Activated T-helper 1 cell treated with anti-CD3 and anti-CD28 coated beads, Interleukin-12 subunit alpha, Interleukin-12 subunit beta, Interleukin-2, Interleukin-4 antibody, amounts not matched to agents 30 ng/mL and 10 ng/mL and 1 ng/mL, durations not matched to agents 14 hours and 24 hours and 36 hours (primary cell): ENCODE data around the gene BABAM2. TPM values are rescaled to one million over a fixed set of nuclear protein-coding genes. Genes with fewer than 3 reads are reported as not detected.

Experiments
- DNase-seq: peaks from one replicate; pipeline ENCODE4 v3.0.0; 2021; ENCODE audit warnings: low spot score
- H3K27ac Mint-ChIP-seq: one replicate; pipeline ENCODE4 v1.8.0; 2021; ENCODE audit warnings: mild to moderate bottlenecking, mixed read lengths
- H3K27me3 Mint-ChIP-seq: one replicate; pipeline ENCODE4 v1.8.0; 2022; ENCODE audit warnings: mild to moderate bottlenecking, moderate library complexity, mixed read lengths; ENCODE audit not compliant: insufficient read depth
- H3K36me3 Mint-ChIP-seq: one replicate; pipeline ENCODE4 v1.8.0; 2021; ENCODE audit warnings: low read depth, mixed read lengths
- H3K4me1 Mint-ChIP-seq: one replicate; pipeline ENCODE4 v1.8.0; 2021; ENCODE audit warnings: low read depth, mixed read lengths
- H3K4me3 Mint-ChIP-seq: one replicate; pipeline ENCODE4 v1.8.0; 2021; ENCODE audit warnings: mild to moderate bottlenecking, moderate library complexity, mixed read lengths
- H3K9me3 Mint-ChIP-seq: one replicate; pipeline ENCODE4 v1.8.0; 2021; ENCODE audit warnings: mixed read lengths
- intact Hi-C: fragments of 100-400 bp; cut with micrococcal nuclease; formaldehyde crosslinking; loops from one replicate; pipeline ENCODE4 v1.15.1; 2024
- total RNA-seq: library from RNA; stranded (reverse); gene quantifications from 2 replicates; pipeline ENCODE4 v1.2.3, GENCODE V29; 2022

BABAM2 gene
- total RNA-seq, 1 donor from 2014 or later = 46.6 TPM

DNA sequence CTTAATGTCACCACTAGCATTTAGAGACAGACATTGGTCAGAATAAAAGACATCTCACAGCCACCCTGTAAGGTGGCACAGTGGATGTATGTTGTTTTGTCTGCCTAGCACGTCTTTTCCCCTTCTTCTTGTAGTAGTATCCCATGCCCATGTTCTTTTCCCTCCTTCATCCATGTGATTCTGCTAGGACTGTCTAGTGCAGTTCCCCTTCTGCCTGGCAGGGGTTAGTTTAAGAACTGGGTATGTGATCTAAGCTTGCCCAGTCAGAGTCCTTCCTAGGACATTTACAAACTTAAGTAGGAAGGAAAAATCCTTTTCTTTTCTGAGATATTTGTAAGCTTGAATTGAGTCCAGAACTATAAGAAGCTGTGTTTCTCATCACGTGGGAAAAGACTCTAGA lies 172.3 kb downstream of the BABAM2 start:
- intact Hi-C loops = no loop called here

GRCh38 chr2:28063492-28063962 lies 173.0 kb downstream of the BABAM2 start:
- peaks cover 9% of the 10 kb centered on the region for H3K36me3 Mint-ChIP-seq
- H3K4me3 Mint-ChIP-seq = no peak overlapping the region
- no peak overlapping the region for H3K27ac Mint-ChIP-seq
- DNase-seq = no peak
- H3K9me3 Mint-ChIP-seq = peaks cover 3% of the 10 kb centered on the region
- H3K4me1 Mint-ChIP-seq = peaks cover 21% of the 10 kb centered on the region
- H3K27me3 Mint-ChIP-seq = no peaks in the 10 kb centered on the region
- intact Hi-C loops = no loop called here

More for the DNA sequence above, 172.3 kb downstream of the BABAM2 start:
- DNase-seq = no peak
- Mint-ChIP-seq H3K36me3 (peaks cover 11% of the 10 kb centered on the region), H3K27ac (no peak overlapping the region), H3K4me3 (no peak overlapping the region), H3K27me3 (no peaks in the 10 kb centered on the region), H3K4me1 (peaks cover 21% of the 10 kb centered on the region), H3K9me3 (peaks cover 3% of the 10 kb centered on the region)

DNA sequence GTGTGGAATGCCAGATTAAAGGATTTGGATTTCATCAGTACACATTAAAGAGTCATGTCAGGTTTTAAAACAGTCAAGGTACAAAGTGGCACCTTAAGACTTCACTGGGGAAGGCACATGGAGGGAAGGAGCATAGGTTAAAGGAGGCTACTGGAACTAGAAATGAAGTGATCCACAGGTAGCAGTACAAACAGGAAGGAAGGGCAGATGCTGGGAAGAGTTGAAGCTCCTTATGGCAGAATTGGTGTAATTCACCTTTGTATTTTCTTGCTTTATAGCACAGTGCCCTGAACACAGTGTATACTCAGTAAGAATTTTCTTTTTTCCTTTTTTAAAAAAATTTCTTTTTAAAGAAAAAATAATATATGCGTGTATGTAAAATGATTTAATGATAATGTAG lies 177.1 kb downstream of the BABAM2 start:
- Mint-ChIP-seq H3K36me3 (peaks cover 9% of the 10 kb centered on the region), H3K4me3 (no peak overlapping the region), H3K27me3 (no peaks in the 10 kb centered on the region), H3K9me3 (no peaks in the 10 kb centered on the region), H3K27ac (no peak overlapping the region), H3K4me1 (peaks cover 19% of the 10 kb centered on the region)
- intact Hi-C loops = no loop called here
- no peak for DNase-seq

DNA sequence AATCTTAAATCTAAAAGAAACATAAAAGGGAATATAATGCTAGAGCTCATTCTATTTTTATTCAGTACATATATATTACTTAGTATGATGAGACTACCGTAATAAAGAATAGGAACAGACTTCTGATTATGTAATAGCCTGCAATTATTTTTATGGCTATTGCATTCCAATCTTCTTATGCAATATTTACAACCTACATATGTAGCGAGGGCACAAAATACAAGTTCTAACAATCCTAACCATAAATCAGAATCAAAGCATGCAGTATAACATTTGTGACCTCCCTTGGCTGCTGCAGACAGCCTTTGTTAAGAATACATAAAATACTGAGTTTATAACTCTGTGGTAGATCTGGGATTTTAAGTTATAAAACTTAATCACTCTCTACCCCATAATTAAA lies 177.6 kb downstream of the BABAM2 start:
- no peak overlapping the region for H3K4me3 Mint-ChIP-seq
- DNase-seq = no peak
- H3K36me3 Mint-ChIP-seq = peaks cover 9% of the 10 kb centered on the region
- intact Hi-C loops = no loop called here
- no peak overlapping the region for H3K27ac Mint-ChIP-seq
- peaks cover 14% of the 10 kb centered on the region for H3K4me1 Mint-ChIP-seq
- H3K27me3 Mint-ChIP-seq = no peaks in the 10 kb centered on the region
- H3K9me3 Mint-ChIP-seq = no peaks in the 10 kb centered on the region

DNA sequence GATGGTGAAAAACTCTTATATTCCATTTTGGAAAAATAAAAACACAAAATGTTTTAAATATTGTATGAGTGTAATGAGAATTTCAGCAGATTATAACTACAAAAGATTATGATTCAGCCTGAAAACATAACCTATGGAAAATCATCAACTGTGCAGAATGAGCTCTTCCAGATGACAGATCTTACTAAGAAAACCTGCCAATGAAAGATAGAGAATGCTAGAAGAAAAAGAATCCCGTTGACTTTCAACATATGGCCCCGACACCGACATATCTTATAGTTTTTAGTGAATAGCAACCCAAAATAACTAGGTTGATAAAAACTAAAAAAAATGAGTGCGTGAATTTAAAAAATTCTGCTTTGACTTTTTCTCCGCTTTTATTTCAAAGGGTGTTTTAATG lies 178.0 kb downstream of the BABAM2 start:
- no peaks in the 10 kb centered on the region for H3K9me3 Mint-ChIP-seq
- H3K4me3 Mint-ChIP-seq = no peak overlapping the region
- no peaks in the 10 kb centered on the region for H3K27me3 Mint-ChIP-seq
- intact Hi-C loops = no loop called here
- H3K36me3 Mint-ChIP-seq = peaks cover 9% of the 10 kb centered on the region
- peaks cover 9% of the 10 kb centered on the region for H3K4me1 Mint-ChIP-seq
- H3K27ac Mint-ChIP-seq = no peak overlapping the region
- DNase-seq = no peak

GRCh38 chr2:28071221-28071620 lies 180.7 kb downstream of the BABAM2 start:
- no peaks in the 10 kb centered on the region for H3K9me3 Mint-ChIP-seq
- H3K4me3 Mint-ChIP-seq = no peak overlapping the region
- H3K27ac Mint-ChIP-seq = no peak overlapping the region
- no peak for DNase-seq
- intact Hi-C loops = no loop called here
- no peaks in the 10 kb centered on the region for H3K27me3 Mint-ChIP-seq
- peaks cover 5% of the 10 kb centered on the region for H3K4me1 Mint-ChIP-seq
- peaks cover 9% of the 10 kb centered on the region for H3K36me3 Mint-ChIP-seq

- no peak overlapping the region for H3K4me3 Mint-ChIP-seq
- intact Hi-C loops = no loop called here
- no peak for DNase-seq
- H3K27me3 Mint-ChIP-seq = no peaks in the 10 kb centered on the region
- peaks cover 5% of the 10 kb centered on the region for H3K36me3 Mint-ChIP-seq
- H3K27ac Mint-ChIP-seq = no peak overlapping the region
- H3K4me1 Mint-ChIP-seq = no peaks in the 10 kb centered on the region
- no peaks in the 10 kb centered on the region for H3K9me3 Mint-ChIP-seq
Observed at GRCh38 chr2:28074137-28074536, 183.6 kb downstream of the BABAM2 start.

DNA sequence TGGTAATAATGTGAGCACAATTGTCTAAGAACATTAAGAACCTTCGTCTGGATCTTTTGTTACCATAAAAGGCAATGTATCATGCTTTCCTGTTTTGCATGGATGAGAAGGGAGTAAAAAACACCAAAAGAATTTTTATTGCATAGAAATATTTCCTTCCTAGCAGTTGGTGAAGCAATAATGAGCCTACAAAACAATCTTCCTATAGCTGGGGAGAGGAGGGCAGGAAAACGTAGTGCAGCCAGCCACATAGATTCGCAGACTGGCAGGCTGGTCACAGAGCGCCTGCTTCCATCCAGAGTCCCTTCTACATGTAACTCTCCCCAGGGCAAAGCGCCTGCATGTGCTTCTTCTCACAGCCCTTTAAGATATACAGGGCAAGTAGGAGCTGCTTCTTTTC lies 190.4 kb downstream of the BABAM2 start:
- Mint-ChIP-seq H3K9me3 (no peaks in the 10 kb centered on the region), H3K36me3 (peaks cover 2% of the 10 kb centered on the region), H3K27me3 (no peaks in the 10 kb centered on the region), H3K27ac (no peak overlapping the region), H3K4me3 (no peak overlapping the region), H3K4me1 (peaks cover 6% of the 10 kb centered on the region)
- intact Hi-C loops = no loop called here
- DNase-seq = no peak

- Mint-ChIP-seq H3K36me3 (peaks cover 2% of the 10 kb centered on the region), H3K4me3 (no peak overlapping the region), H3K27ac (no peak overlapping the region), H3K27me3 (no peaks in the 10 kb centered on the region), H3K9me3 (no peaks in the 10 kb centered on the region), H3K4me1 (peaks cover 6% of the 10 kb centered on the region)
- no peak for DNase-seq
- intact Hi-C loops = no loop called here
Observed at GRCh38 chr2:28082131-28082530, 191.6 kb downstream of the BABAM2 start.

GRCh38 chr2:28083476-28083875 lies 192.9 kb downstream of the BABAM2 start:
- Mint-ChIP-seq H3K36me3 (peaks cover under 1% of the 10 kb centered on the region), H3K4me3 (no peak overlapping the region), H3K27me3 (no peaks in the 10 kb centered on the region), H3K4me1 (peaks cover 6% of the 10 kb centered on the region), H3K9me3 (no peaks in the 10 kb centered on the region), H3K27ac (no peak overlapping the region)
- intact Hi-C loops = no loop called here
- DNase-seq = no peak

GRCh38 chr2:28084564-28084963 lies 194.0 kb downstream of the BABAM2 start:
- Mint-ChIP-seq H3K9me3 (no peaks in the 10 kb centered on the region), H3K36me3 (no peaks in the 10 kb centered on the region), H3K4me1 (peaks cover 6% of the 10 kb centered on the region), H3K27ac (no peak overlapping the region), H3K4me3 (no peak overlapping the region), H3K27me3 (no peaks in the 10 kb centered on the region)
- intact Hi-C loops = no loop called here
- no peak for DNase-seq

- Mint-ChIP-seq H3K9me3 (no peaks in the 10 kb centered on the region), H3K36me3 (no peaks in the 10 kb centered on the region)
Observed at GRCh38 chr2:28085201-28085600, 194.7 kb downstream of the BABAM2 start.

DNA sequence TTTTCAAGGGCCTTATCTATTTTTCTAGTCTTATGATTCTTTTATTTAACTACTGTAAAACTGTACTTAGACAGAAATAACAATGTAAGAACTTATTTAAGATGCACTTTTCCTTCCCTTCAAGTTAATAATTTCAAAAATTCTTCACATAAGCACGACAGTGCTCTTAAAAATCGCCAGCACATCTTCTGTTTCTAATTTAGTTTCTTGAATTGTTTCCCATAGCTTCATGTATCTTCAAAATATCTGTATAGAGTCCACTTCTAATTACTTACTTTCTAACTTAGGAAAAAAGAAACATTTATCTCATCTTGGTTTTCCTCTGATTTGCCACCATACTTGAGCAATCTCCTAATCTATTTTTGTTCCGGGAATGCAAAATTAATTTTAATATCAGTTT lies 196.1 kb downstream of the BABAM2 start:
- Mint-ChIP-seq H3K4me3 (no peak overlapping the region), H3K9me3 (no peaks in the 10 kb centered on the region)

More at GRCh38 chr2:28085201-28085600, 194.7 kb downstream of the BABAM2 start:
- H3K4me1 Mint-ChIP-seq = peaks cover 6% of the 10 kb centered on the region
- no peak overlapping the region for H3K4me3 Mint-ChIP-seq
- H3K27me3 Mint-ChIP-seq = no peaks in the 10 kb centered on the region
- no peak overlapping the region for H3K27ac Mint-ChIP-seq
- DNase-seq = no peak
- intact Hi-C loops = no loop called here

GRCh38 chr2:28088970-28089369 lies 198.4 kb downstream of the BABAM2 start:
- H3K27ac Mint-ChIP-seq = no peak overlapping the region
- no peaks in the 10 kb centered on the region for H3K4me1 Mint-ChIP-seq
- no peaks in the 10 kb centered on the region for H3K9me3 Mint-ChIP-seq
- intact Hi-C loops = no loop called here
- no peak overlapping the region for H3K4me3 Mint-ChIP-seq
- DNase-seq = no peak
- no peaks in the 10 kb centered on the region for H3K27me3 Mint-ChIP-seq
- H3K36me3 Mint-ChIP-seq = no peaks in the 10 kb centered on the region

More for the DNA sequence above, 196.1 kb downstream of the BABAM2 start:
- no peaks in the 10 kb centered on the region for H3K36me3 Mint-ChIP-seq
- no peaks in the 10 kb centered on the region for H3K27me3 Mint-ChIP-seq
- DNase-seq = no peak
- intact Hi-C loops = no loop called here
- no peak overlapping the region for H3K27ac Mint-ChIP-seq
- H3K4me1 Mint-ChIP-seq = peaks cover 6% of the 10 kb centered on the region
